HuH-7 (cell line): ENCODE results near the gene EHBP1.
"Not testable (repeated sequence)": the region's sequence is repeated elsewhere in the genome, so short reads cannot be mapped to it uniquely, and the experiment has no call there.

Experiments used
- DNase-seq: peaks from one replicate; pipeline ENCODE4 v3.0.0; 2011; ENCODE audit warnings: low spot score

Gene EHBP1

DNA sequence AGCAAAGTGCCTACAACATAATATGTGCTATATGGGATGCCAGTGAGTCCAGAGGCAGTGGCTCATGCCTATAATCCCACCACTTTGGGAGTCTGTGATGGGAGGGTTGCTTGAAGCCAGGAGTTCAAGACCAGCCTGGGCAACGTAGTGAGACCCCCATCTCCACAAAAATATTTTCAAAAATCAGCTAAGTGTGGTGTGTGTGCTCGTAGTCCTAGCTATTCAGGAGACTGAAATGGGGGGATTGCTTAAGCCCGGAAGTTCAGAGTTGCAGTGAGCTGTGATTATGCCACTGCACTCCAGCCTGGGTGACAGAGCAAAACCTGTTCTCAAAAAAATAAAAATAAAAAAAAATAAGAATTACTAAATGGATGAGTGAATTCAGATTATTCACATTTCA lies 368.5 kb downstream of the EHBP1 start:
- no peak for DNase-seq

GRCh38 chr2:63074399-63074798 lies 368.9 kb downstream of the EHBP1 start:
- DNase-seq, result not testable (repeated sequence)

DNA sequence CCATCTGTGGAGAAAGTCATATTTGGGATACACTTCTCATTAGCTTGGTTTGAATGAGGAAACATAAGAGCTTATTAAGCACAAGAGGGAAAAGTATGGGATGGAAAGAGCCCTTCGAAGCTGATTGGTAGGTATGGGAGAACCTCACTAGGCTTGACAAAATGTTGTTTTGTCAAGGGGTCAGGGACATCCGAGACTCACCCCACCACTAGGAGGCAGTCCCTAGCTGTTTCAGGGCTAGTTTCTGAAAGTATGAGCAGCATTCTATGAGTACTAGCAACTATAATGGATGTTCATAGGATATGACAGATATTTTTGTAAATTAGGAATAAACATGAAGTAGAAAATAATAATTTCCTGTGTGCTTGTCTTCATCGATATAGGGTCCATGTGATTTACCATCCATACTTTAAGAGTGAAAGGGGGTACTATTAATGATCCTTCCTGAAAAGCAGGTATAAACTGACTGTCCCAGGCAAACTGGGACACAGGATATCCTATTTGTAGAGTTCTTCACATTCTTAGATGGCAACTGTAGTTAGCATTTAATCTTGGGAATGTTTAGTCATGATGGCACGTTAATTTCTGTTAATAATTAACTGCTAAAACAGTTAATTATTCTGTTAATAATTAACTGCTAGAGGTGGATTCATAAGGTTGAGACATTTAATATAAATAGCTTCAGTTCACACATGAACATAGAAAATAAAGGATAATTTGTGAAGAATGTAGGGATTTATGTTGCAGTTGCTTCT lies 373.5 kb downstream of the EHBP1 start:
- DNase-seq, result no peak

DNA sequence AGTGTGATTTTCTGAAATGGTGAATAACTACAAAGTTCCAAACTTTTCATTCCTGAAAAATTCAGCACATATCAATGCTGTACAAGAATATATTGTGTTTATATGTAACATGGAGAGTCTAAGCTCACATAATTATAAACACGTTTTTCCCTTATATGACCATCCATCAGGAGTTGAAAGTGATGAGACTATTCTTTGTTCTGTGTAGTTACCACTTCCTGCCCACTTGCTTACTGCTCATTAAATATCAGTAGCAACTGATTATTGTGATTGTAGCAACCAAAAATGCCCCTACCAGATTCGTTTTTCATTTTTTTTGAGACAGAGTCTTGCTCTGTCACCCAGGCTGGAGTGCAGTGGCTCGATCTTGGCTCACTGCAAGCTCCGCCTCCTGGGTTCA lies 375.9 kb downstream of the EHBP1 start:
- DNase-seq, result no peak

GRCh38 chr2:63086687-63087086 lies 381.2 kb downstream of the EHBP1 start:
- no peak for DNase-seq

GRCh38 chr2:63092401-63092800 lies 386.9 kb downstream of the EHBP1 start:
- no peak for DNase-seq

GRCh38 chr2:63092857-63093256 lies 387.3 kb downstream of the EHBP1 start:
- no peak for DNase-seq

DNA sequence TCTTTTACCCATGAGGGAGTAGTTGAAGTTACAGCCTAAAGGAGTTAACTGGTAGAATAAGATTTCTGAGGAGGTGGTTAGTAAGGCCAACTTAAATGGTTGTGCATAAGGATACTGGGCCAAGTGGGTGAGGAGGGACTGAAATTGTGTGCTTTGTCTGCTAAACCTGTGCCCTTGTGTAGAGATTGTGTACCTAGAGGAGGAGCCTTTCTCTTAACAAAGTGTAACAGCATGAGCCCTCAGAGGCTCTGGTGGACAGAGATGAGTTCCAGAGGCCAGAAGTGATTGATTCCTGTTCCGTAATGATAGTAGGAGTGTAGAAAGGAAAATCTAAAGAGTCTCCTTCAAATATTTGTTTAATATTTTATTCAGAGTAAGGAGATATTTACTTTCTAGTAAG lies 388.0 kb downstream of the EHBP1 start:
- no peak for DNase-seq
